Medulla oblongata (tissue), 1 donor: Measurements from ENCODE around the gene ARL2.
"Not testable (repeated sequence)": the region's sequence is repeated elsewhere in the genome, so short reads cannot be mapped to it uniquely, and the experiment has no call there.

Experiments used
- DNase-seq: peaks from one replicate; pipeline ENCODE4 v3.0.0-alpha.2; 2015; ENCODE audit errors: extremely low spot score

The ARL2 gene

DNA sequence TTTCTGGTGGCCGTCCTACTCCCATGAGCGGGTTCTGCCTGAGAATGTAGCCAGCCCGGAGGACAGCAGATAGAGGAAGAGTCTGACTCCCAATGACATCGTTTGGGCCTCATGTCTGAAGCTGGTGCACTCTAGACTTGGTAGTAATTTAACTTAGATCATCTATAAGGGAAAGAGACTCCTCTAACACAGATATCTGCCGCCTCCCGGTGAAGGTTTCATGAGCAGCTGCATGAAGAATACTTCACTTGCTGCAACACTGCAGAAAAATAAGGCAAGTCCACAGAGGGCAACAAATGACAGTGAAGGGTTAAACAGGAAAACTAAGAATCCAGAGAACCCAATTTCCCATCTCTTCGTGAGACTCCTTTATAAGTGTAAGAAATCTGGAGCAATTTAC is 5.9 kb upstream of the ARL2 start:
- no peak for DNase-seq

- no peak for DNase-seq
Observed at GRCh38 chr11:65008873-65009272, 5.1 kb upstream of the ARL2 start.

GRCh38 chr11:65013130-65013887 is 651 bp upstream of the ARL2 start:
- peak; percentile 93 for DNase-seq

GRCh38 chr11:65014726-65015227 is 817 bp downstream of the ARL2 start:
- DNase-seq, result no peak

GRCh38 chr11:65016705-65017104 is 2.7 kb downstream of the ARL2 start:
- no peak for DNase-seq

DNA sequence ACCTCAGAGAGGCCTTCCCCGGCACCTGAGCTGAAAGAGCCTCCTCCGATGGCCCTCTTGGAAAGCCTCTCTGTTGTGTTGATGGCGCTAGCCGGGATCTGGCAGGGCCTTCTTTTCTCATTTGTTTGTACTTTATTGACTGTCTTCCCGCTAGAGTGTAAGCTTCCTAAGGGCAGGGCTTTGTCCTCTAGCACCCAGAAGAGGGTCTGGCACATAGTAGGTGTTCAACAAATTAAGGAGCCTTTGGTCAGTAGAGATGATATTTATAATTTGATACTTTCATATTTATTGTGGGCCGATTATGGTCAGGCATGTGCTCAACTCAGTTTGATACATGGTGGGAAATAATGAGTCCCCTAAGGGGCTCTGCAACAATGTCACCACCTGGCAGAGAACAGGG is 4.0 kb downstream of the ARL2 start:
- no peak for DNase-seq

DNA sequence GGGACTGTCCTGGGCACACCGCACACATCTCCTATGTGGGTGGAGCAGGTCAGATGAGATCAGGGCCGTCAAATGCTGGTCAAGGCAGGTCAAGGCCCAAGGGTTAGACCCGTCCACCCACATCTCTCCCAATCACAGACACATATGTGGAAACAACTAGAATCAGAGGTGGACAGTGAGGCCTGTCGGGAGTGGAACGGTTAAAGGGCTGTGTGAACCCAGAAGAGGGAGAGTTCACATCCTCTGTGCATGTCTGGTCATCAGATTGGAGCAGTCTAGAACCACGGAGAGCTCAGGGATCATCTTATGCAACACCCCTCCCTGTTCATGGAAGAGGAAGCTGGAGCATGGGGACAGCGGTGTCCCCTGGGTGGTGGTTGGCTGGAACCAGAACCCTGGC is 5.9 kb downstream of the ARL2 start:
- no peak for DNase-seq

- DNase-seq, result no peak
Observed at GRCh38 chr11:65021003-65021402, 7.0 kb downstream of the ARL2 start.

GRCh38 chr11:65021509-65021908 is 7.5 kb downstream of the ARL2 start:
- no peak for DNase-seq

DNA sequence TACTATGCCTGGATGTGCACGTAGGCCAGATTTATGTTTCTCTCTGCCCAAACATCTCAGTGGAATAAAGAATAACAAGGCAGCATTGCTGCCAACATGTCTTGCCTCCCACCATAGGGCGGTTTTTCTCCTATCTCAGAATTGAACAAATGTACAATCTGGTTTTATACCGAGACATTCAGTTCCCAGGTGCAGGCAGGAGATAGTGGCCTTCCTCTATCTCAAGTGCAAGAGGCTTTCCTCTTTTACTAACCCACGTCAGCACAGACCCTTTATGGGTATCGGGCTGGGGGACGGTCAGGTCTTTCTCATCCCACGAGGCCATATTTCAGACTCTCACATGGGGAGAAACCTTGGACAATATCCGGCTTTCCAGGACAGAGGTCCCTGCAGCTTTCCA is 9.5 kb downstream of the ARL2 start:
- DNase-seq, result not testable (repeated sequence)

- no peak for DNase-seq
Observed at GRCh38 chr11:65026810-65027209, 12.8 kb downstream of the ARL2 start.

DNA sequence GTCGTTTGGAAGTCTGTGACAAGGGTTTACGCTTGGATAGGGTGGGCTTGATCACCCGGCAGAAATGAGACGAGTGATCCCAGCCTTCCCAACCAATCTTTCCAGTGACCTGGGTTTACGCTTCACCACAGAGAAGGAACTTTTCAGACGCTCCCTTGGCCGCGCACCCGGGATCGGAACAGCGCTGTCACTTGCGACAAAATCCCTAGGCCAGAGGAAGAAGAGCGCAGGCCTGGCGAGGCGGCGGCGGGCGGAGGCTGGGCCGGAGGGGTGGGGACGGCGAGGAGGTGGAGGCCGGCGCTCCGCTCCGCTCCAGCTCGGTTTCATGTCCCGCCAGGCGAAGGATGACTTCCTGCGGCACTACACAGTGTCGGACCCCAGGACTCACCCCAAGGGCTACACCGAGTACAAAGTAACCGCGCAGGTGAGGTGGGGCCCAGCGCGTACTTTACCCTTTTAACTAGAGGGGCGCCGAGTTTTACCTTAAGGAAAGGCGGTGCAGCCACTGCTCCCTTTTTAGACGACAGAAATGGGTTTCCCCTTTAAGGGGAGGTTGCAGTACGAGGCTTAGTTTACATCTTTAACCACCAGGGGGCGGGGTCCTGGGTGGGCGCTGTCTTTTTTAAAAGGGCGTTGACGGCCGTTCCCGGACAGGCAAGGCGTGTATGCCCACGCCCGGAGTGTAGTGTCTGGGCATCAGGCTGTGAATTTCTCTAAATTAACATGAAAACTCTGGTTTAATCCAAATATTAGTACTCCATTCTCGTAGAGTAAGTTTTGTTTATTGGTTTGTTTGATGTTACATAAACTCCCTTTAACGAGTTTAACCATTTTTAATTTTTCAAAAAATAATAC is 13.5 kb downstream of the ARL2 start, which contains the start of gene SNX15:
TSS of gene SNX15 (plus strand) at position 227 of the 855 bp plus-strand sequence. CDS start at position 326, 99 bp downstream.
- peak; percentile 99 for DNase-seq

DNA sequence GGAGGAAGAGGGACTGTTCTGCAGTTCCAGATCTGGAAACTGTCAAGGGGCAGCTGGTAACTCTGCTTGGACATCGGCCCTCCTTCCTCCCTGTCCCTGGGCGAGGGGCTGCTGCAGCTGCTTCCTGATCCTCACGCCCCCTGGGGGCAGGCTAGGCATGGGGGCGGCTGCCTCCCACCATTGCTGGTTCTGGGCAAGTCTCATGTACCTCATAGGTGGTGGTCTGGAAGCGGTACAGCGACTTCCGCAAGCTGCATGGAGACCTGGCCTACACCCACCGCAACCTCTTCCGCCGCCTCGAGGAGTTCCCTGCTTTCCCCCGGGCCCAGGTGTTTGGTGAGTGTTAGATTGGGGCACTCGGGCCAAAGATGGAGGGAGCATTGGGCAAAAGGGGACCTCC is 18.3 kb downstream of the ARL2 start:
- no peak for DNase-seq

DNA sequence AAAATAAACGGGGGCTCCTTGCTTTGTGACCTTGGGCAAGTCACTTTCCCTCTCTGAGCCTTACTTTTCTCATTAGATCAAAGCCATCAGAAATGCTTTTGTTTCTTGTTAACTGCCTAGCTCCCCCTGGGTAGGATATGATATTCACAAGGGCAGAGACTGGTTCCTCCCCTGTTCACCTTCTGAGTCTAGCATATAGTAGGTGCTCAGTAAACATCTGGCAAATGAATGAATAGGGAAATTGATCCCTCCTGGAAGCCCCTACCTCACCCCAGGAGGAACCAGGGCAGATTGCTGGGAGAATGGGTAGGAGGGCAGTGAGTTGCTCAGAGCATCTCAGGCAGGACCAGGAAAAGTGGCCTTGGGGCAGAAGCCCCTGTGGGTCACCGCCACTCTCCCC is 20.5 kb downstream of the ARL2 start:
- no peak for DNase-seq

DNA sequence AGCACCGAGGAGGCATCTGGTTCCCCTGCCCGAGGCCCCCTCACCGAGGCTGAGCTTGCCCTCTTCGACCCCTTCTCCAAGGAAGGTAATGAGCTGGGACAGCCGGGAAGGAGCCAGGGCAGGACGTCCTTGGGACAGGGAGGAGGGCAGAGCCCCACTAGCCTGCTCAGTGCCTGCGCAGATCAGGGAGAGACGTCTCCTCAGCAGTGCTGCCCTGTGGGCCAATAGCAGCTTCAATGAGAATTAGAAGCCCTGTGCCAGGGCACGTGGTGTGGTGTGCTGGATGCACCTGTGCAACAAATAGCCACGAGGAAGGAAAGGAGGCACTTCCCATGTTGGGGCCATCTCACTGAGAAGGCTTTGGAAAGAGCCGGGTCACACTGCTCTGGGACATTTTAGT is 21.6 kb downstream of the ARL2 start:
- DNase-seq, result no peak

- peak; percentile 85 for DNase-seq
Observed at GRCh38 chr11:65036931-65037330, 23.0 kb downstream of the ARL2 start.

GRCh38 chr11:65040520-65040846 is 26.5 kb downstream of the ARL2 start:
- no peak for DNase-seq

GRCh38 chr11:65040847-65041622 is 27.1 kb downstream of the ARL2 start, which contains the start of gene SAC3D1:
Gene SAC3D1 (plus strand): TSS chr11:65041210. CDS start chr11:65041293, 83 bp downstream.
- peak; percentile 92 for DNase-seq

- no peak for DNase-seq
Observed at GRCh38 chr11:65042891-65043290, 28.9 kb downstream of the ARL2 start.

DNA sequence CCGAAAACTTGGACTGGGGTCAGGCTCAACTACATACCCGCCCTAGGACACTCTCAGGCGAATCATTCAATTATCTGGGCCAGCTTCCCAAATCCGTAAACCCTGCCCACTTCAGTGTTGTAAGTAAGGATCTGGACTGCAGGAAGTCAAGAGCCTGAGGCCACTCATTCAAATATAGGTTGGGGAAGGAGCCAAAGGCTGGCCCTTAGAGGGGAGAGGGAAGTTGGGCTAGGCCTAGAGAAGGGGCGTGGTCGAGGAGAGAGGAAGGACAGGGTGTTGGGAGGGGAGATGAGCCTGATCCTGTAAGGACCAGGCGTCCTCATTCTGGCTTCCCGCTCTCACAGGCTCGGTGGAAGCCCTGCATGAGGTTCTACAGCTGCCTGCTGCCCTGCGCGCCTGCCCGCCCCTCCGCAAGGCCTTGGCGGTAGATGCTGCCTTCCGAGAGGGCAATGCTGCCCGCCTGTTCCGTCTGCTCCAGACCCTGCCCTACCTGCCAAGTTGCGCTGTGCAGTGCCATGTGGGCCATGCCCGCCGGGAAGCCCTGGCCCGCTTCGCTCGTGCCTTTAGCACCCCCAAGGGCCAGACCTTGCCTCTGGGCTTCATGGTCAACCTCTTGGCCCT is 30.0 kb downstream of the ARL2 start:
- peak; percentile 68 for DNase-seq

GRCh38 chr11:65045061-65045460 is 31.1 kb downstream of the ARL2 start:
- no peak for DNase-seq

DNA sequence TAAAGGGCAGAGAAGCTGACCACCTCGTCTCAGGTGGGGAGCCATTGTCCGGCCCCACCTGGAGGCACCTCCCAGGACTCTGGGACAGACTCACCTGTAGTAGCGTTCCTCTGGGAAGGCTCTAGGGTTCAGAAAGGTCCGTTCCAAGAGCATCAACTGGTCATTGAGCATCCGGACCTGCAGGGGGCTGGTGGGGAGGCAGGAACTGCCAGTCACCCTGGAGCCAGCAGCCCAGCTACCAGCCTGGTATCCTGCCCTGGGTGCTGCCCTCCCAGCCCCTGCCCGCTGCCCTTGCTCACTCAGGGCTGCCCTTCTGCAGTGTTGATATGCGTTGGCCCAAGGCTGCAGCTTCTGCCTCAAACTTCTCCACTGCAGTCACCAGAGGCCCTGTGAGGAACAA is 31.8 kb downstream of the ARL2 start:
- DNase-seq, result no peak
